Measurements from ENCODE around the gene PILRA. TPM values are rescaled to one million over a fixed set of nuclear protein-coding genes. Genes with fewer than 3 reads are reported as not detected.

PILRA gene
- total and polyA plus RNA-seq, 10 of the 15 experiments (the other 5 are each of a cell fraction or from before 2014, with no cell fraction given) = 6.6 to 43.3 (median 11.5) TPM

- no peak for TF ChIP-seq YBX1 (IDR thresholded peaks at IDR 0.05)
- TF ChIP-seq SIX5 (IDR thresholded peaks at IDR 0.05; ENCODE audit: low read depth, low read length, severe bottlenecking) = no peak
- no peak for TF ChIP-seq SREBF1 (IDR thresholded peaks at IDR 0.05; ENCODE audit: low read length)
- TF ChIP-seq KDM1A (IDR thresholded peaks at IDR 0.05; ENCODE audit: borderline replicate concordance) = no peak
- no peak for TF ChIP-seq FOS (IDR thresholded peaks at IDR 0.05; ENCODE audit: borderline replicate concordance, extremely low read depth, insufficient read length)
- no peak for TF ChIP-seq NFXL1 (IDR thresholded peaks at IDR 0.05; ENCODE audit: borderline replicate concordance)
- TF ChIP-seq ESRRA (IDR thresholded peaks at IDR 0.05; ENCODE audit: low read length) = 0 out of 2 replicates have a peak, but pooled peaks have one; percentile 13
- TF ChIP-seq IRF5 (IDR thresholded peaks at IDR 0.05; ENCODE audit: borderline replicate concordance) = peak; percentile 8; the same call in 1 of the 2 replicates
- TF ChIP-seq ATF7 (IDR thresholded peaks at IDR 0.05; ENCODE audit: low read depth) = peak; percentile 77
- no peak for TF ChIP-seq ZNF217 (IDR thresholded peaks at IDR 0.05)
- TF ChIP-seq CREM (IDR thresholded peaks at IDR 0.05; ENCODE audit: low read depth) = peak; percentile 85
- no peak for TF ChIP-seq CEBPB (IDR thresholded peaks at IDR 0.05; ENCODE audit: borderline replicate concordance in 1 of 2, low read depth in 2 of 2, low read length in 2 of 2)
- no peak; the same call in 1 of the 2 replicates for TF ChIP-seq NR2C1 (IDR thresholded peaks at IDR 0.05)
- TF ChIP-seq ZSCAN29 (IDR thresholded peaks at IDR 0.05) = 0 out of 2 replicates have a peak, but pooled peaks have one; percentile 30
- TF ChIP-seq TARDBP (IDR thresholded peaks at IDR 0.05; ENCODE audit: borderline replicate concordance) = 0 out of 2 replicates have a peak, but pooled peaks have one; percentile 67
- no peak; the same call in 1 of the 2 replicates for TF ChIP-seq ZNF24 (IDR thresholded peaks at IDR 0.05)
- peak; percentile 65 for TF ChIP-seq SP1 (IDR thresholded peaks at IDR 0.05; ENCODE audit: low read depth, low read length)
- TF ChIP-seq, protein P1, sequence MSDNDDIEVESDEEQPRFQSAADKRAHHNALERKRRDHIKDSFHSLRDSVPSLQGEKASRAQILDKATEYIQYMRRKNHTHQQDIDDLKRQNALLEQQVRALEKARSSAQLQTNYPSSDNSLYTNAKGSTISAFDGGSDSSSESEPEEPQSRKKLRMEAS (IDR thresholded peaks at IDR 0.05; ENCODE audit: low read depth, low read length) = peak; percentile 94
- TF ChIP-seq TCF3 (IDR thresholded peaks at IDR 0.05; ENCODE audit: borderline replicate concordance, insufficient read depth, low read depth, low read length) = peak; percentile 6; the same call in 1 of the 2 replicates
- no peak for TF ChIP-seq ZBTB11 (CRISPR knock-in tag; IDR thresholded peaks at IDR 0.05)
- no peak for TF ChIP-seq SMC3 (IDR thresholded peaks at IDR 0.05; ENCODE audit: borderline replicate concordance, low read length)
- TF ChIP-seq NR2F1 (conservative IDR thresholded peaks at IDR 0.05) = no peak
- no peak for TF ChIP-seq EZH2 (IDR thresholded peaks at IDR 0.05; ENCODE audit: borderline replicate concordance, control insufficient read depth, low read depth, low read length)
- TF ChIP-seq GABPA (IDR thresholded peaks at IDR 0.05; ENCODE audit: low read depth) = no peak
- TF ChIP-seq SUZ12 (IDR thresholded peaks at IDR 0.05; ENCODE audit: unreplicated experiment) = no peak
- peak; percentile 26 for TF ChIP-seq HDAC6 (IDR thresholded peaks at IDR 0.05; ENCODE audit: unreplicated experiment)
Observed at GRCh38 chr7:100428967-100429636, 55.8 kb downstream of the PILRA start (continued).
